ENCODE results near the gene GPR31.

Gene GPR31

DNA sequence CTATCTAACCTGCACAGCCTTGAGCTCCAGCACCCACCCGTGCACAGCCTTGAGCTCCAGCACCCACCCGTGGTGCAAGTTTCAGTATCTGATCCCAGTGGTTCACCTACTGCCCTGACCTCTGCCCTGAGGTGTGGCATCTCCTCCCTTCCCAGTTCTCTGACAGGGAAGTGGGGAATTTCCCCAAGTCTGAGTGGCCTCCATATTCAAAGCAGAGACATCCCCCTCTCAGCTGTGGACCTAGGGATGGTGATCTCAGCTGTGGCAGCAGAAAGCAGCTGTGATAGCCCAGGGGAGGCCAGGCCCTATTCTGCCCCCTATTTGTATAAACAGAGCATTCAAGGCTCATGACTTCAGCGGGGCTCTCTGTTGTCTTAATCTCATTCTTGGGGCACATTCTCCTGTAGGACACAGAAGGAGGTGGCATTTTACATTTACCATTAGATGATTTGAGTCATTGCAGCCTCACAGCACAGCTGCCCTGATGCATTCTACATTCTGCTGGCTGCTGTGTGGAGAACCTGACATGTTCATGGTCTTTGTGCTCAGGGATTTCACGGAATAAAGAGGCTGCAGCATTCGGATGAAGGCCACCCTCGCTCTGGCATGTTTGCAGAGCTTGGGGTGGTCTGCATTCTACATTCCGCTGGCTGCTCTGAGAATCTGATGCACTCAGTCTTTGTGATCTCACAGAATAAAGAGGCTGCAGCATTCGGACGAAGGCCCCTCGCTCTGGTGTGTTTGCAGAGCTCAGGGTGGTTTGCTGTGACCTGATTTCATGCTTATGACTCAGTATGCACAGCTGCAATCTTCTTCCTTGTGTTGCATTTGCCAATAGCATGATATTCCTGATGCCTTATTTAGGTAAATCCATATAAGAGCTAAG lies 16.9 kb downstream of the GPR31 start:
- no peak for DNase-seq (ENCODE audit: low read depth in 2 of 2)

DNA sequence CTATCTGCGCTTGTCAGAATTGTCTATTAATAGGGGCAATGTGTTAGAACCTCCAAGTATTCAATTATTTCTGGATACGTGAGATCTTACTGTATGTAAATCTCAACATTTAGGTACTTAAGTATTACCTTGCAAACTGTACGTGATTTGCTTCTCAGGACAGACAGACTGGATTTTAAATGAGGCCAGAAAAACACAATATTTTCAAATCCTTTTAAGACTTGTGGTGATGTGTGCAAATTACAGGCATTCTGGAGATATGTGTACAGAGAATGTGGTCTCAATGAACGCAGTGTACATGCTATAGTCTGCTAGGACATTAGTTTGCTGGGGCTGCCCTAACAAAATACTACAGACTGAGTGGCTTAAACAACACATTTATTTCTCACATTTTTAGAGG lies 18.0 kb downstream of the GPR31 start:
- DNase-seq (ENCODE audit: low read depth in 2 of 2): no peak

DNA sequence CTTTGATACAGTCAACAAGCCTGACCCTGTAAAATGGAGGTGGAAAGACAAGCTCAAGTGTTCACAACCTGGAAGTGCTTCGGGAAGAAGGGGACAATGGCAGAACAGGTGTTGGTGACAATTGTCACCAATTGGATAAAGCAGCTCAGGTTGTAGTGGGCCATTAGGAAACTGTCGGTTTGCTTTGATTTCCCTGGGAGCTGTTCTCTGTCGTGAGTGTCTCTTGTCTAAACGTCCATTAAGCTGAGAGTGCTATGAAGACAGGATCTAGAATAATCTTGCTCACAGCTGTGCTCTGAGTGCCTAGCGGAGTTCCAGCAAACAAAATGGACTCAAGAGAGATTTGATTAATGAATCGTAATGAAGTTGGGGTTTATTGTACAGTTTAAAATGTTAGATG lies 19.9 kb downstream of the GPR31 start:
- no peak for DNase-seq (ENCODE audit: low read depth in 2 of 2)

DNA sequence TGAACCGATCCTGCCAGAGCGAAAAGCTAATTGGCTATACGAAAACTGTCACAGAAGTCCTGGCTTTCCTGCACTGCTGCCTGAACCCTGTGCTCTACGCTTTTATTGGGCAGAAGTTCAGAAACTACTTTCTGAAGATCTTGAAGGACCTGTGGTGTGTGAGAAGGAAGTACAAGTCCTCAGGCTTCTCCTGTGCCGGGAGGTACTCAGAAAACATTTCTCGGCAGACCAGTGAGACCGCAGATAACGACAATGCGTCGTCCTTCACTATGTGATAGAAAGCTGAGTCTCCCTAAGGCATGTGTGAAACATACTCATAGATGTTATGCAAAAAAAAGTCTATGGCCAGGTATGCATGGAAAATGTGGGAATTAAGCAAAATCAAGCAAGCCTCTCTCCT lies 20.7 kb downstream of the GPR31 start:
- DNase-seq (ENCODE audit: low read depth in 2 of 2): no peak

DNA sequence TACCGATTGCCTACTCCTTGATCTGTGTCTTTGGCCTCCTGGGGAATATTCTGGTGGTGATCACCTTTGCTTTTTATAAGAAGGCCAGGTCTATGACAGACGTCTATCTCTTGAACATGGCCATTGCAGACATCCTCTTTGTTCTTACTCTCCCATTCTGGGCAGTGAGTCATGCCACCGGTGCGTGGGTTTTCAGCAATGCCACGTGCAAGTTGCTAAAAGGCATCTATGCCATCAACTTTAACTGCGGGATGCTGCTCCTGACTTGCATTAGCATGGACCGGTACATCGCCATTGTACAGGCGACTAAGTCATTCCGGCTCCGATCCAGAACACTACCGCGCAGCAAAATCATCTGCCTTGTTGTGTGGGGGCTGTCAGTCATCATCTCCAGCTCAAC lies 21.4 kb downstream of the GPR31 start:
- DNase-seq (ENCODE audit: low read depth in 2 of 2): no peak

DNA sequence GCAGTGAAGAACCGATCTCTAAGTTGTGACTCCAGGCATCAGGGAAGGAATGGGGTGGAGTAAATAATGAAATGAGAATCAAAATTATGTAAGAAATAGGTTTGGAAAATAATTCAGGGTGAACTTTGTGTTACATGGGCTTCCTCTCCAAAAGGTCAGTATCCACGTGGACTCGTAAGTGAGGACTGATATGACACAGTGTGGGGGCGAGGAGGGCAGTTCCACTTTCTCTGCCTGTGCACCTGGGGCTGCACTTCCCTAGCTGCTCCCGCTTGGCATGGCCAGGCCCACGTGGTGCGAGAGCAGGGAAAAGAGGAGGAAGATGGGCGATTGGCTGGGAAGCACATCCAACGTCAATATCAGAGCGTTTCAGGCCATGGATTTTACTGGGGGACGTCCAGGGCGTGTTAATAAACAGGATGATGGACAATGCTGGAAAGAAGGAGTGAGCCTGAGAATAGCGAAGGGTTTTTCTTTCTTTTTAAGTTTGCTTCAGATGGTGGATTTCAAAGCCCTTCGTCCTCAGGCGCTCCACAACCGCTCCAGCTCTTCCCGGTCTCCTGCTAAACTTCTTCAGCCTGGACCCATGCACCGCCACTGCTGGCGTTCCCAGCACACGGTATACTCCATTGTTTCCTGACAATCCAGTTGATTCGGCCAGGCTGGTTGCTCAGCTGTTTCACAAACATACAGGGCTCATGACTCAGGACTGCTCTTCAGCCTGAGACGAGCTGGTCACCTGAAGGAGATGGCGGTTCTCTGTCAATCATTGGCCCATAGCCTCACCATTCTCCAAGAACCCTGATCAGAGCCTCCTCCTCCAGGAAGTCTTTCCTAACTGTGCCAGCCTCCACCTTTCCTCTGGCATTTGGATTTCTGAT lies 23.1 kb downstream of the GPR31 start:
- DNase-seq (ENCODE audit: low read depth in 2 of 2): no peak

DNA sequence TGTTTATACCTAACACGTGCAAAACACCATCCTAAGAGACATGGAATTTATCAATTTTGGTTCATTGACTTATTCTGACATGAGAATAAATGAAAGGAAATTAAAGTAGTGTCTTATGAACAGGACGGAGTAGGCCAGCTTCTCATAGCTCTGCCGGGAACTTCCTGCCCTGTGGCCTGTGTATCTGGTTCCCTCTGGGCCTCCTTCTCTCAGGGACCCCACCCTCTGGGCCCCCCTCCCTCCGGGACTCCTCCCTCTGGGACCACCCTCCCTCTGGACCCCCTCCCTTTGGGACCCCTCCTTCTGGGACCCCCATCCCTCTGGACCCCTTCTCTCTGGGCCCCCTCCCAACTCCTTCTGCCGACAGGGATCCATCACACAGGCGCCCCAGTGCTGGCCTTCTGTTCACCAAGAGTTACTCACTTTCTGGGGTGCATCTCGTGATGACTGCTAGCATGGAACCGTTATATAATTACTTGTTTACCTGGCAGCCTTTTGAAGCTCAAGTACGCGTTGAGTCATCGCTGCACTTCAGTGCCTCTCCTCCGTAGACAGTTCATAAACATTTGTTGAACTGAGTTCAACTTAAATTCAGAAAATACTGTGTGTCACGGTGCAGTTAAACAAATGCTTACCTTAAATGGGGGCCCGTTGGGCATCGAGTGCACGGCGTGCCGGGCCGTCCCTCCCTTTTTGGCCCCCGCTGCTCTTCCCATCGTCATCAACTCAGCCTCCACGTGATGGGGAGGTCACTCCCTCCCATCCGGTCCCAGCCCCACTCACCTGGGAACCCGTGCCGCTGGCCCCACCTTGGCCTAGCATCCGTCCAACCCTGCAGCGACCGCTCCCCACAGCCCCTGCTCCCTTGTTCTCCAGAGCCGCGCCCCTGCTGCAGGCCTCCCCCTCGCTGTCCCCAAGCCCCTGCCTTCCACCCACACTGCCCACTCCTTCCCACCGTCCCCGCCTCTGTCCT lies 26.8 kb downstream of the GPR31 start:
- DNase-seq (ENCODE audit: low read depth in 2 of 2): no peak

DNA sequence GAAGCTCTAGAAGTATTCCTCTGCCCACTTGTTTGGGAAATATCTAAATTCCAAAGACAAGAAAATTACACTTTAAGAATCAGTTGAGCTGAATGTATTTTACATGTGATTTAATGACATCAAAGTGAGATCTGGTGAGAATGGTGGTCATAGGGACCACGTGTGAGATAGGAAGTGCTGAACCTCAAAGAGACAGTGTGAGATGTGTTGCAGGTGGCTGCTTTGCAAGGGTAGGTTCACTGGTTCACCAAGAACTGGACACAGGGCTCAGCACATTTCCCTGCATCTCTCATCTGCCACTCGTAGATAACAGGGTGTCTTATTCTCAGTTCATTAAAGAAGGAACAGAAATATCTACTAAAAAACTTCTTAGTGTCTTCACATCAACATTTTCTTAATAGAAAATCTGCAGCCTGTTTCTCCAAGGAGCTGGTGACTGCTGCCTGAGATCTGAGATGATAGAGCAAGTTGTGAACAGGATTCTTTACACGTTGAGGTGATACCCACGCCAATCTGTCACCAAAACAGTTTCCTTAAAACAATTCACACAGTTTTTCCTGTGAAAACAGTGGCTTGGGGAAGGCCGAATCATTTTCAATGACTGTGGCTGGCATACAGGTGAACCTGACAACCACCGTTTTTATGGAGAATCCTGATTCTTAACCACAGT lies 27.6 kb downstream of the GPR31 start:
- no peak for DNase-seq (ENCODE audit: low read depth in 2 of 2)

DNA sequence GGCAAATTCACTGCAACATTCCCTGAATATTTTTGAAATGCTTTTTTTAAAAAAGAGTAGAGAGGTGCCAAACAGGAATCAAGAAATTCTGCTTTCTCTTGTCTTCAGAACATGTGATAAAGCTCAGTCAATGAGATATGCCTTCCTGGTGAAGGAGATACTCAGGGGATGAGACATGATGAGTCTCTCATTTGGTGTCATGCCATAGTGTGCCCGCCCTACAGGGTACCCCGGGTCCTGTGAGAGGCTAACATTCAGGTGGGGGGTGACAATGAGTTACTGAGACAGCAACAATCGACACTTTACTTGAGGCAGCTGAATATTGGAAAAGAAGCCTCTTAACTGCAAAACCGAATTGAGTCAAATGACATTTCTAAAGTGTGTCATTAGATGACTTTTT lies 28.2 kb downstream of the GPR31 start:
- no peak for DNase-seq (ENCODE audit: low read depth in 2 of 2)

DNA sequence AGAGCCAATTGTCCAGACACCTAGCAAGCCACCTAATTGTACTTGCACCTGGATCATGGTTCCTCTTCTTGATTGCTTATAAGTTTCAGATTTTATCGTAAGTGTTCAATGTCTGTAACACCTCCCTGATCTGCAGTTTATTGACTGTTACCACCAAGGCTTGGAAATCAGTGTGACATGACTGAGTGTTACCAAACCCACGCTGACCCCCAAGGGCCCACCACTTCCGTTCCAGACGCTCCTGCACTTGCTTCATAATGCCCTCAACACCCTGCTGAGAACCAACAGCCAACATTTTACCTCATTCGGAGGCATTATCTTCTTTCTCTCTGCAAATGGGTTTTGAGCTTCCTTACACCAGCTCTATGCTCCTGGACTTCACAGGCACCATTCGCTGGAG lies 28.6 kb downstream of the GPR31 start:
- no peak for DNase-seq (ENCODE audit: low read depth in 2 of 2)

DNA sequence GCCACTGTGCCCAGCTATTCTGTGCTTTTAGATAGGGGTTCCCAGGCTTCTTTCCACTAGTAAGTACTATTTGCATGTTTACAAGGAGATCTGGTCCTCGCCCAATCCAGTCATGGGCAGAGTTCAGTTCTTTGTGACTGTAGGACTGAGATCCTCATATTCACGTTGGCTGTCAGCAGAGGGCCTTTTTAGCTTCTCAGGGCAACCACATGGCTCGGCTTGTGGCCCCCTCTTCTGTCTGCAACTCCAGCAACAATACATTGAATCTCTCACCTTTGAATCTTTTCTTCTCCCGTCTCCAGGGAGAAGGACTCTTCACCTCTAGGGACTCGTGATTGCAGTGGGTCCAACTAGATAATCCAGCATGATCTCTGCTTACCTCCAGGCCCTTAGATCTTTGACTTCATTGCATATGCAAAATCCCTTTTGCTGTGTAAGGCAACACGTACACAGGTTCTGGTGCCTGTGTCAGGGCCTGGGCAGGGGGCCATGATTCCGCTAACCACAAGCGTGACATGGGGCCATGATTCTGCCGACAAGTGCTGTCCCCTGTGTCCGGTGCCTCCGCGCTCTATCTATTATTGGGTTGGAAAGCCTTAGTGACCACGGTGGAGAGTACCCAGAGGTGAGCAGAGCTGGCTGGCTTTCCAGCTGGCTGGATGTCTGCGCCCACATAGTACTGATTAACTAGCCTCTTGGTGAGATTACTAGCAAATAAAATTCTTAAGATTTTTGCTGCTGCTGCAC lies 29.8 kb downstream of the GPR31 start:
- DNase-seq (ENCODE audit: low read depth in 2 of 2): no peak

DNA sequence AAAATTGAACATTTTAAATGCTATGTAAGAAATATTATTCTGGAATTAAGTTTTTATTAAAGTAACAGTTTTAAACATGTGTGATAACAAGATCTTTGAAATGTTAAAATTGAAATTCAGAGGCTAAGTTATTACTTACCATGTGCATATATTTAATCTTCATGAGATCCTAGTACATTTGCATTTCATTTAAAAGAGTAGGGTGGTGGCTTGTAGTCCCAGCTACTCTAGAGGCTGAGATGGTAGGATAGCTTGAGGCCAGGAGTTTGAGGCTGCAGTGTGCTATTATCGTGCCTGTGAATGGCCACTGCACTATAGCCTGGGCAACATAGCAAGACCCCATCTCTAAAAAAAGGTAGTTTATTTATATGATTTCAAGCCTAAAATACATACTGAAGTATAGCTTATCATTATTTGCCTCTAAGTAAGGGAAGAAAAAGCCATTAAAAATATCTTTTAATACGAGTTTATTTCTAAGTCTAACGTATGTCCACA lies 31.9 kb downstream of the GPR31 start:
- no peak for DNase-seq (ENCODE audit: low read depth in 2 of 2)

DNA sequence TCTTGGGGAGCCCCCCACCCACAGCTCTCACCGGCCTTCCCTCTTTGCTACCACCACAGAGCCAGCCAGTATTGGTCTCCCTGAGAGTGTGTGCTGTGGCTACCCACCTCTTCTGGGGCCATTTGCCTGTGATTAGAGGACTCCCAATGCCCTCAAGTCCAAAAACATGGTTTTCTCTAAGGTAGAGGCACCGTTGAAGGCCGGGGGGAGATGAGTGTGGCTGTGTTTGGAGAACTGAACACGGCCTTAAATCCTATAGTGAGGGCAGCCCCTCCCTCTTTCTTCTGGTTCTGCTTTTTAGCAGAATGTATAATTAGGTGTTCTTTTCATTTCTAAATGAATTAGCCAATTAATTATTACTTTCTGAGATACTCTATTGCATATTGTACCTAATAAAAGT lies 32.4 kb downstream of the GPR31 start:
- no peak for DNase-seq (ENCODE audit: low read depth in 2 of 2)

DNA sequence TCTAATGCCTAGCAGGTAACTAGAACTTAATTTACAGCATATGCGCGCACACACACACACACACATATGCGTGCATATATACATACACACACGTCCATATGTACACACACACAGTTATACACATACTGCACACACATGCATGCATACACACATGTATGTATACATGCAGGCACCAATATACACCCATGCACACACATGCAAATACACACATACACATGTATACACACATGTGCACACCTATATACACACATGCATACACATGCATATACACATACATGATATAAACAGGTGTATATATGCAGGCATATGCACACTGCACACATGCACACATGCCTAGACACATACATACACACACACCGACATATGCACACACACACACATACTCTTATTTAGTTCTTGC lies 33.0 kb downstream of the GPR31 start:
- DNase-seq (ENCODE audit: low read depth in 2 of 2): no peak

DNA sequence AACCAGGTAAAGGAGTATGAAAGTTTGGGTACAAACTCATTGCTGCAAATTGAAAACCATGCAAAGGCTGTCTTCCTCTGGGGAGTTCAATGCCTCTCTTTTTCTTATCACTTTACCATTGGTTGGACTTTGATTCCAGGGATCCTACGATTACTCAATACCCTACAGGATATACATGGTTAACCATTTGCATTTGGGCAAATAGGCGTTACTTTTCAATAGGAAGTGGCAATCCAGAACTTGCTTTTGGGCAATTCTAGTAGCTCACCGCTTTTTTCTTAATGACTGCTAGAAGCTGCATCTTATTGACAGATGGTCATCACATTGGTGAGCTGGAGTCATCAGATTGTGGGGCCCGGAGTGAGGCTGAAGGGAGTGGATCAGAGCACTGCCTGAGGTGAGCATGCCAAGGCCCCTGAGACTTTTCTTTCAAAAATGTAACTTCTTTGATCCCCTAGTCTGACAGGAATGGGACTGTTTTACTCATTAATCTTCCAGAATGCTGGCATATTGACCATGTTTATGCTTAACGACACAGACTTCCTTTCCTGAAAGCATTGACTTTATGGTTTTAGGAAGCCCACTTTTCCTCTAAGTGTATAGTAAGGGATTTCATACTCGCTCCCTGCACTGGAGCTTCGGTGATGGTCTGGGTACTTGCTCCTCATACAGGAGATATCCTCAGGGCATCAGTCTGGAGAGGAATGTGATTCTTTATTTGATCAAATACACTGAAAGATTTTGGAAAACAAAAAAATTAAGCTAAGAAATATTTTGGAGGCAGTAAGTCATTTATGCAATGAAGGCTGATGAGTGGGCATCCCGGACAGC lies 34.7 kb downstream of the GPR31 start, which contains the start of gene CCR6:
CCR6 (plus strand) TSS at position 270 of the 831 bp plus-strand sequence. CDS start 13,039 bp downstream, outside the sequence.
- DNase-seq (ENCODE audit: low read depth in 2 of 2): no peak

DNA sequence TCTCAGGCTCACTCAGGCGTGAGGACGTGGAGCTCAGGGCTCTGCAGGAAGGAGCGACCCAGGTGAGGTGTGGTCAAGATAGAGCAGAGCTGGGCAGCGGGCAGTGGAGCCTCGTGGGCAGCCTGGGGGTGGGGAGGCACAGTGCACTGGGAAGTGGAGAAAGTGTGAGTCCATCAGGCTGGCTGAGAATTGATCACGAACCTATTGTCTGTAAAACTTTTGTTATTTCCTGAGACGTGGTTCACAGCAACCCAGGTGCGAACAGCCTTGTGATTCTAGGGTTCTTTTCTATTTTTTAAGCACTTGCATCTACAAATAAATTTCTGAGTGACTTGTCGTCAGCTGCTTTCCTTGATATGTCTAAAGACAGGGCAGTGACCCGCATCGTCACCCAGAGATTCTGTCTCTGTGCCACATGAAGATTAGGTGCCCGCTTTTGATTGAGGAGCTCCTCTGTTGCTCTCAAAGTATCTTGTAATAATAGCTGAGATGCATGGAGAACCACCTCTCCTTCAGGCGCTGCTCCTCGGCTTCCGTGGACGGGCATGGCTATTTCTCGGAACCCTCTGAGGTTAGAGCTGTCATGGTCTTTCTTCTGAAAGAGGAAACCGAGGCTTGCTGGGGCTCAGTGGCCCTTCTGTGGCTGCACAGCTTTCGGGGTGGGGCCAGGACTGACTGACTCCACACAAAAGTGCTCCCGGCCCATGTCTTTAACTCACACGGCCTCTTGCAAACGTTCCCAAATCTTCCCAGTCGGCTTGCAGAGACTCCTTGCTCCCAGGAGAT lies 35.5 kb downstream of the GPR31 start:
- DNase-seq (ENCODE audit: low read depth in 2 of 2): no peak

DNA sequence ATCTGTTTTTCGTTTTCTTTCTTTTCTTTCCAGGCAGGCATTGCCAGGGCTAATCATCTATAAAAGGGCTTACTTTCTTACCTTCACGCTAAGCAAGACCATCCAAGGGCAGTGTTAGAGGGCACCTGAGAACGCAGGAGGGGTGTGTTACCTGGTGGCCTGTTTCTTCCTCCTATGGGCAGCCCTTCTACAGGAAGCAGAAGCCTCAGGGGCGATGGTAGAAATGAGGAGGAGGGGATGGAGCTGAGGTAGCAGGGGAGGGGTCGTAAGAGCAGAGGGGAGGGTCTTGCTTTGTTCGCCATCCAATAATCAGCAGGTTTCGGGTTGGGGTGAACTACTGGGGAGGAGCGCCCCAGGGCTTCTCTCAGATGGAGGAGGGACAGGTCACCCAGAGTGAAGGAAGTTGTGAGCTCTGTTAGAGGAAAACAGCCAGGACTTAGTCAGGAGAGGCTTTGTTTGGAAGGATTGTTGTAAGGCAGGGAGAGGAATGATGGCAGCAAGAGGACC lies 36.4 kb downstream of the GPR31 start:
- no peak for DNase-seq (ENCODE audit: low read depth in 2 of 2)

DNA sequence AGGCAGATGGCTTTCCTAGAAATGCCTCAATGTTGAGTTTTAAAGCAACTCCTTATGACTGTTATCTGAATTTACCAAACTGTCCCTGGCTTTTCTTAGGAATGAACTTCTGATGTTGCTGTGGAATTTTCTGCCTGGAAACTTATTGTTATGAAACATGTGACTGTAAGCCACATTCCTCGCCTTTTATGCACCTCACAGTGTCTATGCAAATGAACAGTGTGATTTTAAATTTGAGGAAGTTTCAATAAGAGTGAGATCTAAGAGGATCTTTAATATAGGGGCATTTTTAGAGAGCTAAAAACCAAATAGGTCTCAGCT lies 37.2 kb downstream of the GPR31 start:
- no peak for DNase-seq (ENCODE audit: low read depth in 2 of 2)
